ENCODE data around the gene NKIRAS1.

Gene NKIRAS1

DNA sequence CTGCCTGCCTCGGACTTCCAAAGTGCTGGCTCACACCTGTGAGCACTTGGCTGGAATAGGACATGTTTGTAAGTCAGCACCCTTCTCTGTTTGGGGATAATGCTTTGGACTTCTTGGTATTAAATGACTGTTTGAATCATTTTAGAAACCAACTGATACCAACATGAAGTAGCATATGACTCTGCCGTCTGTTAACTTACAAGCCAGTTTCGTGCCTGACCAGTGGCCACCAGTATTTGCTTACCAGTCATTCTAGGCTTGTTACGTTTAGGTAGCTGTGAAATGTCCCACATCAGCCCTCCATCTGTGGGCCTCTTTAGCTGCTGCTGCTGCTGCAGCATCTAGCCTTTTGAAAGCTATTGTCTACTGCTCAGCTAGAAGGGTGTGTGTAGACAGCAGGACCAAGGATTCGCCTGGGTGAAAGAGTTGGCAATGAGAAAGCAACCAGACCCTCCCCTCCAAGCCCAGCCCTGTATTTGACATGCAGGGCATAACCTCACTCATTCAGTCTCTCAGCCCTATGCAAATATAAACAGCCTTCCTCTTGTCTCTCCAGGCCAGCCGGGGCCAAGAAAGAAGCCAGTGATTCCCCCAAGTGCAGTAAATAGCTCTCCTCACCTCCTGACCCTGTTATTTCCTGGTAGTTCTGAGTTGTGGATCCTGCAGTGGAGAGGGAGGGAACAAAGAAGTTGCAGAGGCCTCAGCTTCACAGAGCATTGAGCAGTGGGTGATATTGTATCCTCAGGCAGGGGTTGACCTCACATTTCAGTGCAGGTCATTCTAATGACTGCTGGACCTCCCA, 51.0 kb downstream of the NKIRAS1 start:
- Histone ChIP-seq H3K27ac (ENCODE audit: low read depth, low read length) (no peak overlapping the region), H3K79me2 (ENCODE audit: insufficient read depth, low read length) (no peaks in the 10 kb centered on the region), H3K36me3 (ENCODE audit: low read length) (no peaks in the 10 kb centered on the region), H3K9ac (ENCODE audit: low read length) (no peak overlapping the region), H4K20me1 (ENCODE audit: low read depth, low read length) (peaks cover 6% of the 10 kb centered on the region), H3K4me2 (ENCODE audit: low read depth, low read length, poor library complexity, severe bottlenecking) (no peak overlapping the region), H3K27me3 (ENCODE audit: low read length) (no peaks in the 10 kb centered on the region), H3K4me3 (ENCODE audit: insufficient read depth, low read length, poor library complexity, severe bottlenecking) (no peak overlapping the region), H3K9me2 (replicated peaks; ENCODE audit: insufficient read depth, low read length) (no peaks in the 10 kb centered on the region), H2AFZ (ENCODE audit: low read depth, low read length, severe bottlenecking) (no peak overlapping the region), H3F3A (ENCODE audit: insufficient read depth) (no peaks in the 10 kb centered on the region), H3K9me3 (ENCODE audit: insufficient read depth, low read length) (no peaks in the 10 kb centered on the region)
- TF ChIP-seq, protein P1, sequence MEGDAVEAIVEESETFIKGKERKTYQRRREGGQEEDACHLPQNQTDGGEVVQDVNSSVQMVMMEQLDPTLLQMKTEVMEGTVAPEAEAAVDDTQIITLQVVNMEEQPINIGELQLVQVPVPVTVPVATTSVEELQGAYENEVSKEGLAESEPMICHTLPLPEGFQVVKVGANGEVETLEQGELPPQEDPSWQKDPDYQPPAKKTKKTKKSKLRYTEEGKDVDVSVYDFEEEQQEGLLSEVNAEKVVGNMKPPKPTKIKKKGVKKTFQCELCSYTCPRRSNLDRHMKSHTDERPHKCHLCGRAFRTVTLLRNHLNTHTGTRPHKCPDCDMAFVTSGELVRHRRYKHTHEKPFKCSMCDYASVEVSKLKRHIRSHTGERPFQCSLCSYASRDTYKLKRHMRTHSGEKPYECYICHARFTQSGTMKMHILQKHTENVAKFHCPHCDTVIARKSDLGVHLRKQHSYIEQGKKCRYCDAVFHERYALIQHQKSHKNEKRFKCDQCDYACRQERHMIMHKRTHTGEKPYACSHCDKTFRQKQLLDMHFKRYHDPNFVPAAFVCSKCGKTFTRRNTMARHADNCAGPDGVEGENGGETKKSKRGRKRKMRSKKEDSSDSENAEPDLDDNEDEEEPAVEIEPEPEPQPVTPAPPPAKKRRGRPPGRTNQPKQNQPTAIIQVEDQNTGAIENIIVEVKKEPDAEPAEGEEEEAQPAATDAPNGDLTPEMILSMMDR (IDR thresholded peaks at IDR 0.05; ENCODE audit: insufficient read depth, low read length, poor library complexity, severe bottlenecking) = no peak
- TF ChIP-seq EZH2phosphoT487 (conservative IDR thresholded peaks at IDR 0.05; ENCODE audit: low read length) = no peak

DNA sequence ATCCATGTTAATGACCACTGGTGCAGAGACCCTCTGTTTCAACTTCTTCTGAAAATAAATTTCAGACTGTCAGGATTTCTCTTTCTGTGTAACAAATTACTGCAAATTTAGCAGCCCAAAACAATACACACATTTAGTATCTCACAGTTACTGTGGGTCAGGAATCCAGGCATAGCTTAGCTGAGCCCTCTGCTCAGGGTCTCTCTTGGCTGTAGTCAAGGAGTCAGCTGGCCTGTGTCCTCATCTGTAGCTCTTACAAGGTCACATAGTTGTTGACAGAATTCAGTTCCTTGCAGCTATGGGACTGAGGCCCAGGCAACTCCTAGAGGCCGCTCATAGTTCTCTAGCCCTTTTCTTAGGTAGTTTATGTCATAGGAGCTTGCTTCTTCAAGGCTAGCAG, 51.9 kb downstream of the NKIRAS1 start:
- H3K4me2 ChIP-seq (ENCODE audit: low read depth, low read length, poor library complexity, severe bottlenecking) = no peak overlapping the region
- no peaks in the 10 kb centered on the region for H3K79me2 ChIP-seq (ENCODE audit: insufficient read depth, low read length)
- H3K27me3 ChIP-seq (ENCODE audit: low read length) = no peaks in the 10 kb centered on the region
- no peaks in the 10 kb centered on the region for H3K36me3 ChIP-seq (ENCODE audit: low read length)
- H3K4me3 ChIP-seq (ENCODE audit: insufficient read depth, low read length, poor library complexity, severe bottlenecking) = no peak overlapping the region
- H4K20me1 ChIP-seq (ENCODE audit: low read depth, low read length) = peaks cover 6% of the 10 kb centered on the region
- TF ChIP-seq EZH2phosphoT487 (conservative IDR thresholded peaks at IDR 0.05; ENCODE audit: low read length) = no peak
- TF ChIP-seq, protein P1 (IDR thresholded peaks at IDR 0.05; ENCODE audit: insufficient read depth, low read length, poor library complexity, severe bottlenecking) = no peak
- no peak overlapping the region for H2AFZ ChIP-seq (ENCODE audit: low read depth, low read length, severe bottlenecking)
- H3K27ac ChIP-seq (ENCODE audit: low read depth, low read length) = no peak overlapping the region
- no peaks in the 10 kb centered on the region for H3K9me3 ChIP-seq (ENCODE audit: insufficient read depth, low read length)
- H3F3A ChIP-seq (ENCODE audit: insufficient read depth) = no peaks in the 10 kb centered on the region
- H3K9me2 ChIP-seq (replicated peaks; ENCODE audit: insufficient read depth, low read length) = no peaks in the 10 kb centered on the region
- no peak overlapping the region for H3K9ac ChIP-seq (ENCODE audit: low read length)

DNA sequence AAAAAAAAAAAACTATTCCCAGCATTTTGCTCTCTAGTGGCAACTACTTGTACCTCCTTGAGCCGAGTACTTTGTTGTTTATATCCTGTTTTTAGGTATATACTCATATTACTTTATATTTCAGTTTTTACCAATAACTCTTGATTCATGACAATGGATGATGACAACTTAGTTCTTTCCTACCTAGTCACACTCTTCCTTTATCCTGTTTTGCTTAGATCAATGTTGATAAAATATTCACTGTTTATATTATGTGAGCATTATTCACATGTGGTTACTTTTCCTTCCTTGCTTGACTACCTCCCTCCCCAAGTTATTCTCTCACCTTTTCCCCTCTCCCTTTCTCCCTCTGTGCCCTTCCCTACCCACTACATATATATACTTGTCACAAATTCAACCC, 53.7 kb downstream of the NKIRAS1 start:
- TF ChIP-seq EZH2phosphoT487 (conservative IDR thresholded peaks at IDR 0.05; ENCODE audit: low read length) = no peak
- TF ChIP-seq, protein P1 (IDR thresholded peaks at IDR 0.05; ENCODE audit: insufficient read depth, low read length, poor library complexity, severe bottlenecking) = no peak
- Histone ChIP-seq H3K27me3 (ENCODE audit: low read length) (no peaks in the 10 kb centered on the region), H3K27ac (ENCODE audit: low read depth, low read length) (no peak overlapping the region), H4K20me1 (ENCODE audit: low read depth, low read length) (peaks cover 6% of the 10 kb centered on the region), H3K9ac (ENCODE audit: low read length) (no peak overlapping the region), H3K4me3 (ENCODE audit: insufficient read depth, low read length, poor library complexity, severe bottlenecking) (no peak overlapping the region), H2AFZ (ENCODE audit: low read depth, low read length, severe bottlenecking) (no peak overlapping the region), H3K9me2 (replicated peaks; ENCODE audit: insufficient read depth, low read length) (no peaks in the 10 kb centered on the region), H3K9me3 (ENCODE audit: insufficient read depth, low read length) (no peaks in the 10 kb centered on the region), H3F3A (ENCODE audit: insufficient read depth) (no peaks in the 10 kb centered on the region), H3K79me2 (ENCODE audit: insufficient read depth, low read length) (no peaks in the 10 kb centered on the region), H3K4me2 (ENCODE audit: low read depth, low read length, poor library complexity, severe bottlenecking) (no peak overlapping the region), H3K36me3 (ENCODE audit: low read length) (no peaks in the 10 kb centered on the region)
